HepG2 (cell line): ENCODE data around the gene MICA. TPM values are rescaled to one million over a fixed set of nuclear protein-coding genes. Genes with fewer than 3 reads are reported as not detected.

Experiments used
- ARNT2 ChIP-seq: sonication (generic); formaldehyde crosslinking; IDR thresholded peaks from 2 replicates; pipeline ENCODE4 v1.8.0; 2022; ENCODE audit warnings: mild to moderate bottlenecking, low read depth, missing genetic modification reagents, moderate library complexity
- ATF6 ChIP-seq: sonication (generic); formaldehyde crosslinking; conservative IDR thresholded peaks from 2 replicates; pipeline ENCODE4 v1.4.0; 2020; ENCODE audit warnings: missing genetic modification reagents
- KLF13 ChIP-seq: sonication (generic); formaldehyde crosslinking; IDR thresholded peaks from 2 replicates; pipeline ENCODE4 v1.4.0; 2020; ENCODE audit warnings: mild to moderate bottlenecking, missing genetic modification reagents
- ZNF878 ChIP-seq: sonication (generic); formaldehyde crosslinking; IDR thresholded peaks from 2 replicates; pipeline ENCODE4 v1.8.1; 2023; ENCODE audit warnings: mild to moderate bottlenecking, missing genetic modification reagents, moderate library complexity
- ZNF883 ChIP-seq: sonication (generic); formaldehyde crosslinking; IDR thresholded peaks from 2 replicates; pipeline ENCODE4 v1.5.1; 2020; ENCODE audit warnings: mild to moderate bottlenecking, missing genetic modification reagents; ENCODE audit errors: not compliant biosample characterization
- polyA plus RNA-seq, 8 experiments: library from polyadenylated mRNA; depleted of rRNA in 3 of 8; stranded (reverse) in 7 of 8; unstranded in 1 of 8; fragments of >200 nt; fragmentation: Illumina TruSeq in 4 of 8; extraction: Trizol in 4 of 8; gene quantifications; 2 replicates each; pipeline versions ENCODE4 v1.2.1 to v1.2.3, GENCODE V29; 2011 to 2016; ENCODE audit warnings: low read depth in 4 of 8, missing spikeins in 1 of 8, mixed read lengths in 1 of 8; ENCODE audit not compliant: insufficient read depth in 1 of 8
- total RNA-seq, 5 experiments: library from RNA; depleted of rRNA; stranded (reverse); fragments of >200 nt; fragmentation: Illumina TruSeq; extraction: Trizol; gene quantifications; 2 replicates each; pipeline ENCODE4 v1.2.3, GENCODE V29; 2016; ENCODE audit warnings: low read depth in 1 of 5
- TF ChIP-seq, protein P1 (sequence below): sonication (generic); formaldehyde crosslinking; IDR thresholded peaks from 2 replicates; pipeline ENCODE4 v1.8.0; 2022; ENCODE audit warnings: mild to moderate bottlenecking, missing genetic modification reagents, borderline replicate concordance
- TF ChIP-seq, protein P2 (sequence below): sonication (generic); formaldehyde crosslinking; IDR thresholded peaks from 2 replicates; pipeline ENCODE4 v1.5.1; 2020; ENCODE audit warnings: mild to moderate bottlenecking, missing genetic modification reagents, moderate library complexity
- TF ChIP-seq, protein P3 (sequence below), 2 experiments: fragments of 450-650 bp in 1 of 2; sonication (generic) in 1 of 2; formaldehyde crosslinking in 1 of 2; IDR thresholded peaks; 2 replicates each; pipeline versions ENCODE4 v1.6.1 to v1.8.0; 2016 to 2022; ENCODE audit warnings: antibody characterized with exemption in 1 of 2, mild to moderate bottlenecking in 1 of 2, missing genetic modification reagents in 1 of 2
- TF ChIP-seq, protein P4 (sequence below): fragments of 450-650 bp; IDR thresholded peaks from 2 replicates; pipeline ENCODE4 v1.6.1; 2016

MICA gene
- total and polyA plus RNA-seq, 2 of the 13 experiments (the other 11 are each of a cell fraction or from before 2014, with no cell fraction given), result 21.6 to 38.1 TPM

- TF ChIP-seq, protein P1, sequence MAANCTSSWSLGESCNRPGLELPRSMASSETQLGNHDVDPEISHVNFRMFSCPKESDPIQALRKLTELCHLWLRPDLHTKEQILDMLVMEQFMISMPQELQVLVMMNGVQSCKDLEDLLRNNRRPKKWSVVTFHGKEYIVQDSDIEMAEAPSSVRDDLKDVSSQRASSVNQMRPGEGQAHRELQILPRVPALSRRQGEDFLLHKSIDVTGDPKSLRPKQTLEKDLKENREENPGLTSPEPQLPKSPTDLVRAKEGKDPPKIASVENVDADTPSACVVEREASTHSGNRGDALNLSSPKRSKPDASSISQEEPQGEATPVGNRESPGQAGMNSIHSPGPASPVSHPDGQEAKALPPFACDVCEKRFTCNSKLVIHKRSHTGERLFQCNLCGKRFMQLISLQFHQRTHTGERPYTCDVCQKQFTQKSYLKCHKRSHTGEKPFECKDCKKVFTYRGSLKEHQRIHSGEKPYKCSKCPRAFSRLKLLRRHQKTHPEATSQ, result no peak
- TF ChIP-seq, protein P2, sequence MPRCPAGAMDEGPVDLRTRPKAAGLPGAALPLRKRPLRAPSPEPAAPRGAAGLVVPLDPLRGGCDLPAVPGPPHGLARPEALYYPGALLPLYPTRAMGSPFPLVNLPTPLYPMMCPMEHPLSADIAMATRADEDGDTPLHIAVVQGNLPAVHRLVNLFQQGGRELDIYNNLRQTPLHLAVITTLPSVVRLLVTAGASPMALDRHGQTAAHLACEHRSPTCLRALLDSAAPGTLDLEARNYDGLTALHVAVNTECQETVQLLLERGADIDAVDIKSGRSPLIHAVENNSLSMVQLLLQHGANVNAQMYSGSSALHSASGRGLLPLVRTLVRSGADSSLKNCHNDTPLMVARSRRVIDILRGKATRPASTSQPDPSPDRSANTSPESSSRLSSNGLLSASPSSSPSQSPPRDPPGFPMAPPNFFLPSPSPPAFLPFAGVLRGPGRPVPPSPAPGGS (CRISPR knock-in tag), result no peak; the same call in 1 of the 2 replicates
- TF ChIP-seq ZNF883 (CRISPR knock-in tag), result peak; percentile 17
- TF ChIP-seq, protein P3, sequence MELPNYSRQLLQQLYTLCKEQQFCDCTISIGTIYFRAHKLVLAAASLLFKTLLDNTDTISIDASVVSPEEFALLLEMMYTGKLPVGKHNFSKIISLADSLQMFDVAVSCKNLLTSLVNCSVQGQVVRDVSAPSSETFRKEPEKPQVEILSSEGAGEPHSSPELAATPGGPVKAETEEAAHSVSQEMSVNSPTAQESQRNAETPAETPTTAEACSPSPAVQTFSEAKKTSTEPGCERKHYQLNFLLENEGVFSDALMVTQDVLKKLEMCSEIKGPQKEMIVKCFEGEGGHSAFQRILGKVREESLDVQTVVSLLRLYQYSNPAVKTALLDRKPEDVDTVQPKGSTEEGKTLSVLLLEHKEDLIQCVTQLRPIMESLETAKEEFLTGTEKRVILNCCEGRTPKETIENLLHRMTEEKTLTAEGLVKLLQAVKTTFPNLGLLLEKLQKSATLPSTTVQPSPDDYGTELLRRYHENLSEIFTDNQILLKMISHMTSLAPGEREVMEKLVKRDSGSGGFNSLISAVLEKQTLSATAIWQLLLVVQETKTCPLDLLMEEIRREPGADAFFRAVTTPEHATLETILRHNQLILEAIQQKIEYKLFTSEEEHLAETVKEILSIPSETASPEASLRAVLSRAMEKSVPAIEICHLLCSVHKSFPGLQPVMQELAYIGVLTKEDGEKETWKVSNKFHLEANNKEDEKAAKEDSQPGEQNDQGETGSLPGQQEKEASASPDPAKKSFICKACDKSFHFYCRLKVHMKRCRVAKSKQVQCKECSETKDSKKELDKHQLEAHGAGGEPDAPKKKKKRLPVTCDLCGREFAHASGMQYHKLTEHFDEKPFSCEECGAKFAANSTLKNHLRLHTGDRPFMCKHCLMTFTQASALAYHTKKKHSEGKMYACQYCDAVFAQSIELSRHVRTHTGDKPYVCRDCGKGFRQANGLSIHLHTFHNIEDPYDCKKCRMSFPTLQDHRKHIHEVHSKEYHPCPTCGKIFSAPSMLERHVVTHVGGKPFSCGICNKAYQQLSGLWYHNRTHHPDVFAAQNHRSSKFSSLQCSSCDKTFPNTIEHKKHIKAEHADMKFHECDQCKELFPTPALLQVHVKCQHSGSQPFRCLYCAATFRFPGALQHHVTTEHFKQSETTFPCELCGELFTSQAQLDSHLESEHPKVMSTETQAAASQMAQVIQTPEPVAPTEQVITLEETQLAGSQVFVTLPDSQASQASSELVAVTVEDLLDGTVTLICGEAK (IDR thresholded peaks at IDR 0.05), result no peak
- TF ChIP-seq, protein P3 (CRISPR knock-in tag; IDR thresholded peaks at IDR 0.05), result no peak
- TF ChIP-seq, protein P4, sequence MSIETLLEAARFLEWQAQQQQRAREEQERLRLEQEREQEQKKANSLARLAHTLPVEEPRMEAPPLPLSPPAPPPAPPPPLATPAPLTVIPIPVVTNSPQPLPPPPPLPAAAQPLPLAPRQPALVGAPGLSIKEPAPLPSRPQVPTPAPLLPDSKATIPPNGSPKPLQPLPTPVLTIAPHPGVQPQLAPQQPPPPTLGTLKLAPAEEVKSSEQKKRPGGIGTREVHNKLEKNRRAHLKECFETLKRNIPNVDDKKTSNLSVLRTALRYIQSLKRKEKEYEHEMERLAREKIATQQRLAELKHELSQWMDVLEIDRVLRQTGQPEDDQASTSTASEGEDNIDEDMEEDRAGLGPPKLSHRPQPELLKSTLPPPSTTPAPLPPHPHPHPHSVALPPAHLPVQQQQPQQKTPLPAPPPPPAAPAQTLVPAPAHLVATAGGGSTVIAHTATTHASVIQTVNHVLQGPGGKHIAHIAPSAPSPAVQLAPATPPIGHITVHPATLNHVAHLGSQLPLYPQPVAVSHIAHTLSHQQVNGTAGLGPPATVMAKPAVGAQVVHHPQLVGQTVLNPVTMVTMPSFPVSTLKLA, result no peak
- no peak for TF ChIP-seq ATF6 (CRISPR knock-in tag)
- no peak for TF ChIP-seq ZNF878 (CRISPR knock-in tag)
- no peak for TF ChIP-seq ARNT2
- TF ChIP-seq KLF13 (CRISPR knock-in tag), result no peak
Observed at GRCh38 chr6:31462026-31462963, 58.9 kb downstream of the MICA start (continued).
